Lower leg skin (tissue), 3 donors: ENCODE results near the gene BHLHE41.

Experiments
- POLR2A ChIP-seq, 2 donors: fragments of 450-650 bp; IDR thresholded peaks; one replicate each; pipeline ENCODE4 v1.6.1; 2016 to 2017; ENCODE audit warnings: antibody characterized with exemption in 2 of 2, mild to moderate bottlenecking in 1 of 2, moderate library complexity in 1 of 2
- TF ChIP-seq, protein P1 (sequence below), 3 donors: fragments of 450-650 bp; IDR thresholded peaks; one replicate each; pipeline ENCODE4 v1.5.1; 2016; ENCODE audit warnings: antibody characterized with exemption in 3 of 3, mild to moderate bottlenecking in 3 of 3, moderate library complexity in 2 of 3

DNA sequence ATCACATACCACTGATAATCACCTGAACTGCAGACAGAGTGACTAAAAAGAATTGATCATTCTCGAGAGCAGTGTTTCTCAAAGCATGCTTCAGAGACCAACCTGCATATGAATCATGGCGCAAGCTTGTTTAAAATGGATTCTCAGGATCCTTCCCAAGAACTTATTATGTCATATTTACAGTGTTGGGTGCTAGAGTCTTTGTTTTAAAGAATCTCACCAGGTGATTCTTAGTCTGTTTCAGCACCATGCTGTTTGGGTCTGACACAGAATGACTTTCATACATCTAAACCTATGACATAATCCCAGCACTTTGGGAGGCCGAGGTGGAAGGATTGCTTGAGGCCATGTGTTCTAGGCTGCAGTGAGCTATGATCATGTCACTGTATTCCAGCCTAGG lies 39.3 kb upstream of the BHLHE41 start:
- TF ChIP-seq, protein P1, sequence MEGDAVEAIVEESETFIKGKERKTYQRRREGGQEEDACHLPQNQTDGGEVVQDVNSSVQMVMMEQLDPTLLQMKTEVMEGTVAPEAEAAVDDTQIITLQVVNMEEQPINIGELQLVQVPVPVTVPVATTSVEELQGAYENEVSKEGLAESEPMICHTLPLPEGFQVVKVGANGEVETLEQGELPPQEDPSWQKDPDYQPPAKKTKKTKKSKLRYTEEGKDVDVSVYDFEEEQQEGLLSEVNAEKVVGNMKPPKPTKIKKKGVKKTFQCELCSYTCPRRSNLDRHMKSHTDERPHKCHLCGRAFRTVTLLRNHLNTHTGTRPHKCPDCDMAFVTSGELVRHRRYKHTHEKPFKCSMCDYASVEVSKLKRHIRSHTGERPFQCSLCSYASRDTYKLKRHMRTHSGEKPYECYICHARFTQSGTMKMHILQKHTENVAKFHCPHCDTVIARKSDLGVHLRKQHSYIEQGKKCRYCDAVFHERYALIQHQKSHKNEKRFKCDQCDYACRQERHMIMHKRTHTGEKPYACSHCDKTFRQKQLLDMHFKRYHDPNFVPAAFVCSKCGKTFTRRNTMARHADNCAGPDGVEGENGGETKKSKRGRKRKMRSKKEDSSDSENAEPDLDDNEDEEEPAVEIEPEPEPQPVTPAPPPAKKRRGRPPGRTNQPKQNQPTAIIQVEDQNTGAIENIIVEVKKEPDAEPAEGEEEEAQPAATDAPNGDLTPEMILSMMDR (IDR thresholded peaks at IDR 0.05), result no peak
- TF ChIP-seq POLR2A (IDR thresholded peaks at IDR 0.05), result no peak
